GM19395 (cell line): ENCODE measurements around the gene CTNNA3.
"Not testable (repeated sequence)": the region's sequence is repeated elsewhere in the genome, so short reads cannot be mapped to it uniquely, and the experiment has no call there.

Experiments
- ATAC-seq: cut with Tn5 transposase; IDR thresholded peaks from one replicate; pipeline ENCODE4 v1.9.1; 2021; ENCODE audit warnings: mild to moderate bottlenecking, moderate library complexity; ENCODE audit not compliant: unreplicated experiment

The CTNNA3 gene

DNA sequence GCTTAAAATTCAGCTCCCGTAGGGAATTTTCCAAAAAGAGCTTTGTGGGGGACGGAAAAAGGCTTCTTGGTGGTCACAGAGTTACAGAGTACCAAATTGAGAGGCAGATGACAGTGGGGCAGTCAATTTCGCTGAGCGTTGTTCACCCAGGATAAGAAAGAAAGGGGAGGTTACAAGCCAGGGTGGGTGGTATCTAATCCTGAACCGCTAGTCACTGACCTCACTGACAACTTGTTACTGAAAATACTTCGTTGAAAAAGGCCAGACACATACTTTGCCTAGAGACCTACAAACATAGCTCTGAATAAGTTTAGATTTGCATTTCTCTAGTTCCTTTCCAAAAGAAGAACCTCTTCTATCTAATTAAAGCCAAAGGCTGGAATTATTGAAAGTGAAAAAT is at the start of gene CTNNA3:
Gene CTNNA3 (minus strand): TSS at position 167 of the 400 bp plus-strand sequence.
- peak; percentile 64 for ATAC-seq

DNA sequence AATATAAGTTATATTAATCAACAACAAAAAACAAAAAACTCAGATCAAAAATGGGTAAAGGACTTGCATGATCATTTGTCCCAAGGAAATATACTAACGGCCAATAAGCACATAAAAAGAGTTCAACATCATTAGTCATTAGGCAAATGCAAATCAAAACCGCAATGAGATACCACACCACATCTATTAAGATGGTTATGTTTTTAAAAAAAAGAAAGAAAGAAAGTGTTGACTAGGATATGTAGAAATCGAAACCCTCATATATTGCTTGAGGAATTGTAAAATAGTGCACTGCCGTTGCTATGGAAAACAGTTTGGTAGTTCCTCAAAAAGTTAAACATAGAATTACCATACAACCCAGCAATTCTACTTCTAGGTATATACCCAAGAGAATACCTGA is 39.4 kb upstream of the CTNNA3 start:
- no peak for ATAC-seq

DNA sequence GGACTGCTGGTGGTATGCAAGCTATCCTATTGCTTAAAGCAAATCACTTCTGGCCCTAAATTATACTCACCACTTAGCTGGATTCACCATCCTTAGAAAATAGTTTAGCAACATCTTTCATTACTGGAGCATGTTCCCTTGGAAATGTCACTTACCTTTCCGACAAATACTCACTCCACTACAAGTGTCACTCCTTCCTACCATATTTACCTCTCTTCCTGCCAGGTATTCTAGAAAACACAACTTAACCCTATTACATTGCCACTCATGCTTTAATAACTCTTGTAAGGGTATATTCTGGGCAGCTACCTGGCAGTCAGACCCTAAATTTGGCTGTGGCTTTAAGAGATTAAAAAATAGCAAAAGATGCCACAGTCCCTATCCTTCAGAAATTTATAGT is 37.5 kb upstream of the CTNNA3 start:
- ATAC-seq = no peak

DNA sequence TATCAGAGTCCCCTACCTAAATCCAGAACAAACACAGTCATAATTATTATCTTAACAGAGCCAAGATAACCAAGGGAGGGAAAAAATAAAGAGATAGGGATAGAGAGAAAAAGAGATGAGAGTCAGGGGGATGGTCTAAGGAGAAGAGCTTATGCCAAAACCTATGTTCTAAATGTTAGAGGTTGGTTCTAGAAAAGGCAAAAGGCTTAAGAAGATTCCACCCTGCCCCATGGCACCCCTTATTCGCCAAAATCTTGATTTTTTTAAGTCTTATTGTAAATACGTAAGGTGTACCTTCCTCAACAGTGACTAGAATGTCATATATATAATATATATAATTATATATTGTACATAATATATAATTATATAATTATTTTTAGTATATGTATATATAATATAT is 29.6 kb upstream of the CTNNA3 start:
- no peak for ATAC-seq

DNA sequence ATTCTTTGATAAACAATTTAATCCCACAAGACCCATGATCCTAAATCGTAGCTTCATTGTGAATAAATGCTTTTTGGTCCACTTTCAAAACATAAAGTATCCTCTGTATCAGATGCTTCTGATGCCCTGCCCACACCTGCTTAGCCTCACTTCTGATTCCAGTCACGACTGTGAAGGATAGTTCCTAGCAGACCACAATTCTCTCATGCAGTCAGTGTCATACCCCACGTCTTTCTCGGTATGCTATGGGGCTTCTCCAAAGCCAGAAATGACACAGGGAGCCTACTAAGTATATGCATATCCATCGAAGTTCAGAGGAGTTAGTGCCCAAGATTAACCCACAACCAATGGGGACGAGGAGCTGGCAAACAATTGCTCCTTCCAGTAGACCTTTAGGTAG is 27.6 kb upstream of the CTNNA3 start:
- ATAC-seq = no peak

DNA sequence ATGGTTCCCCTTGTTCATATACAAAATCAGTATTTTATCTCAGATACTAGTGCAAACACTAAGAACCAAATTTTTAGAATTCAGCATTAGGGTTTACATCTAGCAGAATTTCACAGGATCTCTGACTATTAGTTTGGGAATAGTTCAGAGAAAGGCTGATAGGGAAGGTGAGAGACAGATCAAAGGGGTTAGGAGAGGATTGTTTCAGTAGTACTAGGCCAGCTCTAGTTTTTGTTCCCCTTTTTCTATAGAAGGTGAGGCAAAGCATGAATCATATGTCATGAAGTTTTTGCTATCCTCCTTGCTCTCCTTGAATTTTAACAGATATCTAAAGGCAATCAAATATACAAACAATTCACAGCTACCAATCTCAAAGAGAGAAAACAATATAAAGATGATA is 26.1 kb upstream of the CTNNA3 start:
- peak; percentile 95 for ATAC-seq

DNA sequence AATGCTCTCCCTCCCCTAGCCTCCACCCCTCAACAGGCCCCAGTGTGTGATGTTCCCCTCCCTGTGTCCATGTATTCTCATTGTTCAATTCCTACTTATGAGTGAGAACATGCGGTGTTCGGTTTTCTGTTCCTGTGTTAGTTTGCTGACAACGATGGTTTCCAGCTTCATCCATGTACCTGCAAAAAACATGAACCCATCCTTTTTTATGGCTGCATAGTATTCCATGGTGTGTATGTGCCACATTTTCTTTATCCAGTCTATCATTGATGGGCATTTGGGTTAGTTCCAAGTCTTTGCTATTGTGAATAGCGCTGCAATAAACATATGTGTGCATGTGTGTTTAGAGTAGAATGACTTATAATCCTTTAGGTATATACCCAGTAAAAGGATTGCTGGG is 20.5 kb upstream of the CTNNA3 start:
- ATAC-seq = not testable (repeated sequence)

DNA sequence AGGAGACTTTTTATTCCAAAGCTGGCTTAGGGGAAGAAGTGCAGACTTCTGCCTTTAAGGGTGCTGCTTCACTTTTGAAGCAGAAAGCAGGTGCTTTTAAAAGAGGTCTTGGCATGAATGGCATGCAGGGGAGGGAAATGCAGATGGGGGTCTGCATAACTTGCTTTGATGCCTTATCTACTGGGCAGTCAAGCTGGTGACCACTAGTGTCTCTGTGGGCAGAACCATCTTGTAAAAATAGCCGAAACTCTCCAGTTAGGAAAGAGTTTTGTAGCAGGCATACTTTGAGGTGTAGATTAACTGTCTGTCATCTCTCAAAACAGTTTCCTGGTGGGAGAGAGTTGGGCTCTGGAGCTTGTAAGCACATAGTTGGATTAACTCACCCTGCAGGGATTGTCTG is 9.9 kb upstream of the CTNNA3 start:
- ATAC-seq = no peak

DNA sequence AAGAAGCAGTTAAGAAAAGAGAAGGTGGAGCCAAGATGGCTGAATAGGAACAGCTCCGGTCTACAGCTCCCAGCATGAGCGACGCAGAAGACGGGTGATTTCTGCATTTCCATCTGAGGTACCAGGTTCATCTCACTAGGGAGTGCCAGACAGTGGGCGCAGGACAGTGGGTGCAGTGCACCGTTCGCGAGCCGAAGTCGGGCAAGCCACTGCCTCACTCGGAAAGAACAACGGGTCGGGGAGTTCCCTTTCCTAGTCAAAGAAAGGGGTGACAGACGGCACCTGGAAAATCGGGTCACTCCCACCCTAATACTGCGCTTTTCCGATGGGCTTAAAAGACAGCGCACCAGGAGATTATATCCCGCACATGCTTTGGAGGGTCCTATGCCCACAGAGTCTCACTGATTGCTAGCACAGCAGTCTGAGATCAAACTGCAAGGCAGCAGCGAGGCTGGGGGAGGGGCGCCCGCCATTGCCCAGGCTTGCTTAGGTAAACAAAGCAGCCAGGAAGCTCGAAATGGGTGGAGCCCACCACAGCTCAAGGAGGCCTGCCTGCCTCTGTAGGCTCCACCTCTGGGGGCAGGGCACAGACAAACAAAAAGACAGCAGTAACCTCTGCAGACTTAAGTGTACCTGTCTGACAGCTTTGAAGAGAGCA is 3.7 kb upstream of the CTNNA3 start:
- not testable (repeated sequence) for ATAC-seq

DNA sequence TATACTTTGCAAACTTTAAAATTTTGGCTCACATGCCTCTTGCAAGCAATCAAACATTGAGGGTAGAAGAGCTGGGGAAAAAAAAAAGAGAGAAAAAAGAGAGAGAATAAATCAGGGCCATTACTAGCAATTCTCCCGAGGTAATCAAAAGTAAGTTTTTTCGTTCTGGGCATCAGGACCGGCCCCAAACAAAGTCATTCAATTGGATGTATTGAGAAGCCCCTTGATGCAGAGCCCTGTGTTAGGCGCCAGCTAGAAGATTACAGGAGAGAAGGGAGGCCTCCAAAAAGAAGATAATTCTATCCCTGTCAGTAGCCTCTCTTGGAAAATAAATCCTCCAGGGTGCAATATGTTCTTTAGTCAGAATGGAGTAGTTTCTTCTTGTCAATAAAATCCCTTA is 2.2 kb upstream of the CTNNA3 start:
- ATAC-seq = no peak

DNA sequence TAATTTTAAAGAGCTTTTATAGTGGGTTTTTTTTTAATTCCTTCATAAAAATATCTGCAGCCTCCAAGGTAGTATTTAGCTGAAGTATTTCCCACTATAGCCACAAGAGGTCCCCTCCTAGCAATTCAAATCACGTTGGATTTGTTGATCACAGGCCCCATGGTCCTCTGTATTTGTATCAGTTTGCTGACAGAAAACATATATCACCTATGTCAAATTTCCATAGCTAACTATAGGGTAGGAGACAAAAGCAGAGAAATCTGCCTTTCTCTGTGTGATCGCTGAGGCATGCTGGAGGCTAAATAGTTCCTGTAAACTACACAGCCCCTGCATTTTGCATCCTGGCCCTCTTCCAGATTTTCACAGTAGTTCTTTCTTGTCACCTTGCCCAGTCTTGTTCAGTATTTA is 1.7 kb upstream of the CTNNA3 start:
- ATAC-seq = peak; percentile 93

DNA sequence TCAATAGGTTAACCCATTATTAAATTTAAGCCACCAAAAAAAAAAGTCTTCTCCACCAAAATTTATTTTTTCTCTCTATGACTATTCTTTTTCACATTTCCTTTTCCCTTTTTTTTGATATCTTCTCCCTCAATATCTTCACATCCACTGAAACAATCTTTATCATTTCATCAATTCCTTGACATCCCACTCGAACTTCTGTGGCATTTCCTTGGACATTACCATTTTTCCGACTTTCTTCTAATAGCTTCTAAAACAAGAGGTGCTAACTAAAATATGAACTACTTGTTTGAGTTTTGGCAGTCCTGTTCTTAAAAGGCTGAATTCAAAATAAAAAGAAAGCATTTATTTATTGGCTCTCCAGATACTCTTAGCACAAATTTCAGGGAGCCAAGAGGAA is 684 bp upstream of the CTNNA3 start:
- ATAC-seq = no peak

DNA sequence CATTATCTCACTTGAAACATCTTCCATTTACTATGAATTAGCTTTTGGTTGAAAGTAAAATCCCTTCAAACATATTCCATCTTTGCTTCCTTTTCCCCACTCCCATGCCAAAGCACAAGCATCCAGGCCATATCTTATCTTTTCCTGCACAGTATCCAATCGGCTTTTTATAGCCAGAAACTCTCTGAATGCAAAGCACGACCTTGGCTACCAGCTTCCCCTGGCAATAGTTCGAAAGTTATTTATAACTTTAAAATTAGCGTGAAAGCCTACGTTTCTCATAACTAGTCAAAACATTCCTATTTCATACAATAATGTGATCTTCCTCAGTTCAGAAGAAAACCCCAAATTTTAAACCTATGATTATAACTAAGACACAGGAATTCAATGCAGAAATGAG is 440 bp downstream of the CTNNA3 start:
- ATAC-seq = no peak

DNA sequence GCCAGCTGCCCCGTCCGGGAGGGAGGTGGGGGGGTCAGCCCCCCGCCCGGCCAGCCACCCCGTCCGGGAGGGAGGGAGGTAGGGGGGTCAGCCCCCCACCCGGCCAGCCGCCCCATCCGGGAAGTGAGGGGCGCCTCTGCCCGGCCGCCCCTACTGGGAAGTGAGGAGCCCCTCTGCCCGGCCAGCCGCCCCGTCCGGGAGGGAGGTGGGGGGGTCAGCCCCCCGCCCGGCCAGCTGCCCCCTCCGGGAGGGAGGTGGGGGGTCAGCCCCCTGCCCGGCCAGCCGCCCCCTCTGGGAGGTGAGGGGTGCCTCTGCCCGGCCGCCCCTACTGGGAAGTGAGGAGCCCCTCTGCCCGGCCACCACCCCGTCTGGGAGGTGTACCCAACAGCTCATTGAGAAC is 4.1 kb downstream of the CTNNA3 start:
- not testable (repeated sequence) for ATAC-seq

DNA sequence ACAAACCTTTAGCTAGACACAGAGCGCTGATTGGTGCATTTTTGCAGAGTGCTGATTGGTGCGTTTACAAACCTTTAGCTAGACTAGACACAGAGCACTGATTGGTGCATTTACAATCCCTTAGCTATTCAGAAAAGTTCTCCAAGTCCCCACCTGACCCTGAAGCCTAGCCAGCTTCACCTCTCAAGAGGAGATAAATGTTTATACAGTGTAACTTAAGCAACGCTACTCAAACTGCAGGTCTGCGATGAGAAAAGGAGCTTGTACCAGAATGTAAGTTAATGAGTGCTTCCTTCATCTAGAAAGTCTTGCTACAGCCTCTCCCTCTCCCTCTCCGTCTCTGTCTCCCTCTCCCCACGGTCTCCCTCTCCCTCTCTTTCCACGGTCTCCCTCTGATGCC is 5.5 kb downstream of the CTNNA3 start:
- ATAC-seq = not testable (repeated sequence)

DNA sequence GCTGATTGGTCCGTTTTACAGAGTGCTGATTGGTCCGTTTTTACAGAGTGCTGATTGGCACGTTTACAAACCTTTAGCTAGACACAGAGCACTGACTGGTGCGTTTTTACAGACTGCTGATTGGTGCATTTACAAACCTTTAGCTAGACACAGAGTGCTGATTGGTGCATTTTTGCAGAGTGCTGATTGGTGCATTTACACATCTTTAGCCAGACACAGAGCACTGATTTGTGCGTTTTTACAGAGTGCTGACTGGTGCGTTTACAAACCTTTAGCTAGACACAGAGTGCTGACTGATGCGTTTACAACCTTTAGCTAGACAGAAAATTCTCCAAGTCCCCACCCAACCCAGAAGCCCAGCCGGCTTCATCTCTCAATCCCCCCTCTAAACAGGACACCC is 11.9 kb downstream of the CTNNA3 start:
- not testable (repeated sequence) for ATAC-seq

DNA sequence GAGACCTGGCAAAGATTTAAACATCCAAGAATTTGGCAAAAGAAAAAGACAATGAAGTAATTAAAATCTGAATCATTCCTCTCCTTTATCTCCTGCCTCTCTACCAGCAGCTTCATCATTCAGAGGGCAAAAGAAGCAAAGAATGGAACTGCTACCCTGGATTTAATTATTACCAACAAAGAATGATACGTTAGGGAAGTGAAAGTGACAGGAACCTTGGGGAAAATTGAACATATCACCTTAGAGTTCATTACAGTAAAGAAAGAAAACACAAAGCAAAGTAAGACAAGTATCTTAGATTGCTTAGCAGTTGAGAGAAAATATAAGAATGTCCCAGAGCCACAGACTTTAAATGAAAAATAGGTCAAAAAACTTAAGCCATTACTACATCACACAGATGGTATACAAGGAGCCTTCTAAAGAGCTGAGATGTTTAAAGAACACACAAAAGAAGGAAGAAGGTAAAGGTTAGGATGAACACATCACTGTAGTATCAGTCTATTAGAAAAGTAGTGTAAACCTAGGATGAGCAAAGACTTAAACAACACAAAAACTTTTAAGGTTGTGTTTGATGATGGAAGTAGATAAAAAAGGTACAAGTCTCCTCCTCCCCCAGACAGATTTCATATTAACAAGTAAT is 17.5 kb downstream of the CTNNA3 start:
- ATAC-seq = no peak

DNA sequence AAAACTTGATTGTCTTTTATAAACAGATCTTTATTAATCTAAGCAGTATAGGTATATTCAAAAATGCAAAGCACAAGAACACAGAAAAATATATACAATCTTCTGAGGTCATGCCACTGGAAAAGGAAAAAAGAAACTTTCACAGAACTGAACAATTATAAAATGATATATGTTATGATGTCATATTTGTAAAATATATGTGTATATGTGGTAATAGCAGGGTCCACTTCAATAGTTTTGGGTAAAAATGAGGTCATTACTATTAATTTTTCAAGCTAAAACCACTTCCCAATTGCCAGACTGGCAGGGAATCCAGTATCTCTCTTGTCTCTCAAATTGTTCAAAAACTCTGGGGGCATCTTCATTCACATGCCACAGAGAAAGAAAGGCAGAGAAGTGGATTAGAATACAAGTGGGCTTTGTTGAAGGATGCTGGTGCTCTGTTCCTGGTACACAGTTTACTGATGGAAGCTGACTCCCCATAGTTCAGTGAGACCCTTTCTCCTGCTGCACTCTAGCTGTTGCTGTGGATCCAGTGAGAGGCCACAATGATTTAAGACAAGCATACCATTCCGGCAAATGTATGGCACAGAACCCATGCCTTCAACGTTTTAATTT is 19.7 kb downstream of the CTNNA3 start:
- no peak for ATAC-seq

DNA sequence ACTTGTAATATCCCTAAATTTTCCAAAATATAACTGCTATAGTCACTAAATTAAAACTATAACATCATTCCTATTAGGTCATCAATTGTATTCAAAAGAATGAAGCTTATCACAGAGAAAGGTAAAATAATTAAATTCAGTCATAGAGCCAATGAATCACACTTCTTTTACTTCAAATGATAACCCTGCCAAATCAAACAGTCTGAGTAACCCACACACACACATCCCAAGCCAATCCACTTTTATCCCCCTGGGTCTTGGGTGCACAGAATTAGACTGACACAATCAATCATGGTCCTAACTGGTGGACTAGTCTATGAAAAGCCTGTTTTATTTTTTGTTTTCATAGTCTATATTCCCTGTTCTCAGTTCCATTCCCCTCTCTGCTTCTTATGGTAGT is 25.6 kb downstream of the CTNNA3 start:
- ATAC-seq = no peak

DNA sequence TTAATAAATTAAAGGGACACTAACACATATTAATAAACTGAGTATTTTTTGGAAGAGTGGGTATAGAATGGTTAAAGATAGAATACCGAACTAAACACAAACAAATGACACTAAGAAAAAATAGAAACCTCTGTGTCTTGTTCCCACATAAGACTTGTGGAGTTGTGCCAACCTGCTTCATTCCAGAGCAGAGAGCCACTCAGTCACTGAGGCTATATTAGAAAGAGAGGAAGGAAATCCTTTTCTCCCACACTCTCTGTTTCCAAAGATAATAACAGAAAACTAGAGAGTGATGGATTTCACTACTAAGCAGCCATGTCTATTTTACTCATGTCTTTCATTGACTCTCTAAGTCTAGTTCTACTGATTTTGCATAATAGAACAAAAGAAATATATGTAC is 26.0 kb downstream of the CTNNA3 start:
- no peak for ATAC-seq

DNA sequence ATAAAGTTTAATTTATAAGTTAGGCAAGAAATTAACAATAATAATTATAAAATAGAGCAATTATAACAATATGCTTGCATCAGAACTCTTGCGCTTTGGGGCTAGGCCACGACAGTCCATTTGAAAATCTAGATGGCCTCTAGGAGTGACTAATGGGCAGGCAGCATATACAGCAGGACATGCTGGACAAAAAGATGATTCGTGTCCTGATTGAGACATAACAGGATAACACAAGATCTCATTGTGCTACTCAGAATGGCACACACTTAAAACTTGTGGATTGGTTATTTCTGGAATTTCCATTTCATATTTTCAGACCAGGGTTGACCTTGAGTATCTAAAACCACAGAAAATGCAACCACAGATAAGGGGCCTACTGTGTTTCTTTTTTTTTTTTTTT is 27.5 kb downstream of the CTNNA3 start:
- no peak for ATAC-seq

DNA sequence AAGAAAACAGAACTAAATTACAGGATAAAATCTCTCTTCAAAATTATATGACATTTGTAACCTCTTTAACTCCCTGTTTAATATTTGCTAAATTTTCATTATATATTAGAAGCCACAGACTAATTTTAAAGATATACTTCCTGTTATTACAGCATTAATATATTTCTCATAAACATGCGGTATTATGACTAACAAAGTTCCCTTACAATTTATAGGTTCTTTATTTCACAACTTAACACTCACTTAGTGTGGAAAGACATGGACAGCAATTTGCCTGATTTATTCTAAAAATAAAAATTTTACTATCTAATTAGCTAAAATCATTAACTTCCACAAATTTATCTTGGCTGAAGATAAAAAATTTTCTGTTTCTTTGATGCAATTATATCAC is 29.0 kb downstream of the CTNNA3 start:
- ATAC-seq = no peak
